ENCODE results near the gene ZBTB5. TPM values are rescaled to one million over a fixed set of nuclear protein-coding genes. Genes with fewer than 3 reads are reported as not detected.

ZBTB5 gene
- total RNA-seq, 2 donors from 2014 or later, result 6.9 to 7.4 TPM

GRCh38 chr9:37455884-37456647 is 9.2 kb downstream of the ZBTB5 start:
- intact Hi-C loops (cut with DNase I), result no loop called here
- no peak for DNase-seq (ENCODE audit: low spot score)

GRCh38 chr9:37454238-37454637 is 11.0 kb downstream of the ZBTB5 start:
- no peak for DNase-seq (ENCODE audit: low spot score)
- intact Hi-C loops (cut with DNase I), result no loop called here

- DNase-seq (ENCODE audit: low spot score), result no peak
- intact Hi-C loops (cut with DNase I), result no loop called here
Measured at GRCh38 chr9:37453827-37454226, 11.4 kb downstream of the ZBTB5 start.

- intact Hi-C loops (cut with DNase I), result no loop called here
- no peak for DNase-seq (ENCODE audit: low spot score)
Measured at GRCh38 chr9:37452611-37453010, 12.6 kb downstream of the ZBTB5 start.

GRCh38 chr9:37451628-37452027 is 13.6 kb downstream of the ZBTB5 start:
- no peak for DNase-seq (ENCODE audit: low spot score)
- intact Hi-C loops (cut with DNase I), result no loop called here

GRCh38 chr9:37449862-37450632 is 15.2 kb downstream of the ZBTB5 start:
- intact Hi-C loops (cut with DNase I), result no loop called here
- DNase-seq (ENCODE audit: low spot score), result no peak

- intact Hi-C loops (cut with DNase I), result no loop called here
- no peak for DNase-seq (ENCODE audit: low spot score)
Measured at GRCh38 chr9:37447111-37447510, 18.1 kb downstream of the ZBTB5 start.

- intact Hi-C loops (cut with DNase I), result no loop called here
- no peak for DNase-seq (ENCODE audit: low spot score)
Measured at GRCh38 chr9:37446401-37446800, 18.8 kb downstream of the ZBTB5 start.

- intact Hi-C loops (cut with DNase I), result no loop called here
- no peak for DNase-seq (ENCODE audit: low spot score)
Measured at GRCh38 chr9:37445832-37446231, 19.4 kb downstream of the ZBTB5 start.

GRCh38 chr9:37444890-37445289 is 20.4 kb downstream of the ZBTB5 start:
- DNase-seq (ENCODE audit: low spot score), result no peak
- intact Hi-C loops (cut with DNase I), result no loop called here

- DNase-seq (ENCODE audit: low spot score), result no peak
- intact Hi-C loops (cut with DNase I), result no loop called here
Measured at GRCh38 chr9:37443566-37443965, 21.7 kb downstream of the ZBTB5 start.

- intact Hi-C loops (cut with DNase I), result no loop called here
- DNase-seq (ENCODE audit: low spot score), result no peak
Measured at GRCh38 chr9:37442556-37442955, 22.7 kb downstream of the ZBTB5 start.

- intact Hi-C loops (cut with DNase I), result no loop called here
Measured at GRCh38 chr9:37441776-37442370, 23.4 kb downstream of the ZBTB5 start.

GRCh38 chr9:37438359-37438758 is 26.9 kb downstream of the ZBTB5 start:
- intact Hi-C loops (cut with DNase I), result no loop called here
- DNase-seq (ENCODE audit: low spot score), result peak; percentile 30

More at GRCh38 chr9:37441776-37442370, 23.4 kb downstream of the ZBTB5 start:
- peak; percentile 34 for DNase-seq (ENCODE audit: low spot score)

GRCh38 chr9:37437621-37438020 is 27.6 kb downstream of the ZBTB5 start:
- DNase-seq (ENCODE audit: low spot score), result peak; percentile 26
- intact Hi-C loops (cut with DNase I), result no loop called here

GRCh38 chr9:37437010-37437409 is 28.2 kb downstream of the ZBTB5 start:
- DNase-seq (ENCODE audit: low spot score), result peak; percentile 24

GRCh38 chr9:37436540-37436939 is 28.7 kb downstream of the ZBTB5 start:
- intact Hi-C loops (cut with DNase I), result no loop called here
- peak; percentile 42 for DNase-seq (ENCODE audit: low spot score)

More at GRCh38 chr9:37437010-37437409, 28.2 kb downstream of the ZBTB5 start:
- intact Hi-C loops (cut with DNase I), result no loop called here

GRCh38 chr9:37433867-37434371 is 31.3 kb downstream of the ZBTB5 start:
- peak; percentile 51 for DNase-seq (ENCODE audit: low spot score)
- intact Hi-C loops (cut with DNase I), result no loop called here

GRCh38 chr9:37432020-37432419 is 33.2 kb downstream of the ZBTB5 start:
- peak; percentile 45 for DNase-seq (ENCODE audit: low spot score)
- intact Hi-C loops (cut with DNase I), result no loop called here

Measured in posterior vena cava (tissue), 2 donors.